Stimulated activated naive CD8-positive, alpha-beta T cell treated with anti-CD3 and anti-CD28 coated beads, Interleukin-15, Interleukin-2, amounts not matched to agents 100 ng/mL and 50 ng/mL, for 24 hours (primary cell): ENCODE data around the gene MSX2.

Source experiments
- H3K27ac Mint-ChIP-seq: one replicate; pipeline ENCODE4 v1.8.0; 2021; ENCODE audit warnings: mild to moderate bottlenecking, mixed read lengths
- H3K27me3 Mint-ChIP-seq: one replicate; pipeline ENCODE4 v1.8.0; 2021; ENCODE audit warnings: mixed read lengths
- H3K36me3 Mint-ChIP-seq: one replicate; pipeline ENCODE4 v1.8.0; 2021; ENCODE audit warnings: low read depth, mixed read lengths
- H3K4me1 Mint-ChIP-seq: one replicate; pipeline ENCODE4 v1.8.0; 2021; ENCODE audit warnings: low read depth, mixed read lengths
- H3K4me3 Mint-ChIP-seq: one replicate; pipeline ENCODE4 v1.8.0; 2021; ENCODE audit warnings: mild to moderate bottlenecking, mixed read lengths
- H3K9me3 Mint-ChIP-seq: one replicate; pipeline ENCODE4 v1.8.0; 2021; ENCODE audit warnings: mixed read lengths

MSX2 gene

DNA sequence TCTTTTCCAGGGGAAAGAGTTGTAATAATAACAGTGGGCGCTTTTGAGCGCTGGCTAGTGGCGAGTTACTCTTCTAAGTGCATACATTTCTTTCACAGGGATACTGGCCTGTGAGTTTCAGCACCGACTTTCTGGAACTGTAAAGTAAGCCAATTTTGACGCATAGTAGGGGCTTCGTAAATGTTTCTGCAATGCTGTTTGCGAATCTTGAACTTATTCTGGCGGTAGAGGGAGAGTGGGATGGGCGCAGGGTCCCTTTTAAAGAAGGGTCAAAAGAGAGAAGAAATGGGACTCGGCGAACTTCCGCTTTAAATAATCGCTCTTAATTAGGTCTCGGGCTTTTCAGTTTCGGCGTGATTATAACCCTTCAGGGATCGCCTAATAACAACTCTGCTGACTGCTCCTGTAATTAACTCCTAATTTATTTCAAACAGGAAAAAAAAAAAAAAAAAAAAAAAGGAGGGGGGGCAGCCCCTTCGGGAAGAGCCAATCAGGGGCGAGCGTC lies 351 bp upstream of the MSX2 start:
- peaks cover 4% of the 10 kb centered on the region for H3K36me3 Mint-ChIP-seq
- H3K27ac Mint-ChIP-seq, result peak overlapping the region; percentile 6
- no peaks in the 10 kb centered on the region for H3K9me3 Mint-ChIP-seq
- peak overlapping the region; percentile 62 for H3K4me3 Mint-ChIP-seq
- peaks cover 9% of the 10 kb centered on the region for H3K4me1 Mint-ChIP-seq
- peaks cover 92% of the 10 kb centered on the region for H3K27me3 Mint-ChIP-seq

DNA sequence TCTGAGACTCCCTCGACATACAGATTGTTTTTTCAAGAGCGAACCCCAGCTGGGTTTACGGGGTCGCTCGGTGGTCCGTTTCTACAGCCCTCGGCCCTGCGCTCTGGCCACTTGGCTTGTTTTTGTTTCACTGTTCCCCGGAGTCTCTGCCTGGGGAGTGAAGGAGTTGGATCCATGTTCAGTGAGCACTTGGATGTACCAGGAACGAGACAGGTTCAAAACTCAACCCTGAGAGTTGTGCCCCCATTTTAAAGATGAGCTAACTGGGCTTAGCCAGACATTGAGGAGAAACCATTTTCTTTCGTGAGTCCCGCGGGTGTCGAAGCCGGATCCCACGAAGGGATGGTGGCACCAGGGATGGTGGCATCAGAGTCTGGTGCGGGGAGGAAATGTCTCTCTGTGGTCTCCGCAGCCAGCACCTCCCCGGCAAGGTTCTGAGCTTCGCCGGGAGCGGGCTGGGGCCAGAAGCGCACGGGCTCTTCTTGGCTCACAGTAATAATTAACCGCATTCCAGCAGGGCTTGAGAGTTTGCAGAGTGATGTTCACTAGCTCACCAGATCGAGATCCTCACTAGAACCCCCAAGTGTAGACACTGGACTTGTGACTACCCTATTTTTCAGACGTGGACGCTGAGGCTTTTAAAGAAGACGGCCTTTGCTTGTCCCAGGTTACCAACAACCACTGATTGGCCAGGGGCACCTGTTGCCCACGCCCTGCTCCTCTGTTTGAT lies 1.0 kb downstream of the MSX2 start:
- Mint-ChIP-seq H3K36me3 (peaks cover 4% of the 10 kb centered on the region), H3K4me3 (no peak overlapping the region), H3K27me3 (peaks cover 91% of the 10 kb centered on the region), H3K27ac (no peak overlapping the region), H3K4me1 (peaks cover 9% of the 10 kb centered on the region), H3K9me3 (no peaks in the 10 kb centered on the region)

DNA sequence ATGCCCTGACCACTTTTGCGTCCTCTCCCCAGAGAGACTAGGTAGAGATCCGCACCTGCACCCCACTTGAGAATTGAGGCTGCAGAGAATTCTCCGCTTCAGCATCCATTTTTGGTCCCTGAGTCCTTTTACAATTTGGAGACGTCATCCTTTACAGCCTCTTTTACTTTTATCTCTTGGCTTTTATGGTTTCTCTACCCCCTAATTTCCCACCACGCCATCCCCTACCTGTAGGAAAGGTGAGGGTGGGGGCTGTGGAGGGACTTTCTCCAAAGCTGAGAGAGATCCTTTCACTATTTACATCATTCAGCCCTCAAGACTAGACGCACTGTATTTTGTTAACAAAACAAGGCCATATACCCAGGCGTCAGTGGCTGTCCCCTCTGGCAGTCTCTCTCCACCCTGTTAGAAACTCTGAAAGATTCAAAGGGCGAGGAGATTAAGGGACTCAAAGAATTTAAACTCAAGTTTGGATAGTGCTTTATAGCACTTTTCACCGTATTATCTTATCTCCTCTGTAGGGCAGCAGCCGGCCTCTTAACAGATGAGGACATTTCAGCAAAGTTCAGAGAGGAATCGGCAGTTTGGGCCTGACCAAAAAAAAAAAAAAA lies 1.7 kb downstream of the MSX2 start:
- peaks cover 4% of the 10 kb centered on the region for H3K36me3 Mint-ChIP-seq
- peaks cover 93% of the 10 kb centered on the region for H3K27me3 Mint-ChIP-seq
- no peak overlapping the region for H3K4me3 Mint-ChIP-seq
- H3K4me1 Mint-ChIP-seq, result peaks cover 9% of the 10 kb centered on the region
- H3K27ac Mint-ChIP-seq, result no peak overlapping the region
- no peaks in the 10 kb centered on the region for H3K9me3 Mint-ChIP-seq

DNA sequence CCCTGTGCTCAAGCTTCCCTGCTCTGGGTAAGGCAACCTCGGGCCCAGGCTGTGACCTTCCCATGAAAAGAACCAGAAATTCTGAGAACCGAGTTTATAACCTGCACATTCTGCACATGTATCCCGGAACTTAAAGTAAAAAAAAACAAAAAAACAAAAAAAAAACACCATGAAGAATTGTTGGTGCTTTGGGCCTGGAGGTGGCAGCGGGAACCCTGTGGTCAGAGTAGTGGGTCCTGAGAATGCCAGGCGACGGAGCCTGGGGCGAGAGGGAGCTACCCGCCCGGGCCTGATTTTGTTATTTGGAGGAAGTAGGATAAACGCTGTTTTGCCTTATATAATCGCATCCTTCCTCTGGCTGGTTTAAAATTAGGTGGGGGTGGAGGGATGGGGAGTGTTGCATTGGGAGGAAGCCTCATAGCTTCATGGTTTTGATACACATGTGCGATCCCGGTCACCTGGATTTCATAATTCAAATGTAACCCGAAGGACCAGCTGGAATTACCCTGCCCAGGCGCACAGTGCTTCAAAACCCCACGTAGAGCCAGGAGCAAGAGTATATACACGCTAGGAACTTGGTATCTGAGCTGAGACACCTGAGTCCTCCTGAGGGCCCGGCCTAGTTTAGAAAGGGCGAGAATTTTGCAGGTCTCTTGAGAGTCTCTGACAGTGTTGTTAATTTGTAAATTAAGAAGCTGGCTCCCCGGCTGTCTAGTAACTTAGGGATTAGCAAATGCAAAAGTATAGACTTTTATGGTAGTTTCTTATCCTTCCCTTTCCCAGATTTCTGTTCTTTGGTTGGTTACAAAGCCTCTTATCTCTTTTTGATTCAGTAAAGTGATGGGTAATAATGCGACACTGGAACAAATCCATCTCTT lies 2.8 kb downstream of the MSX2 start:
- no peaks in the 10 kb centered on the region for H3K9me3 Mint-ChIP-seq
- no peak overlapping the region for H3K27ac Mint-ChIP-seq
- H3K27me3 Mint-ChIP-seq, result peaks cover 90% of the 10 kb centered on the region
- H3K4me3 Mint-ChIP-seq, result no peak overlapping the region
- peaks cover 6% of the 10 kb centered on the region for H3K4me1 Mint-ChIP-seq
- H3K36me3 Mint-ChIP-seq, result peaks cover 4% of the 10 kb centered on the region

DNA sequence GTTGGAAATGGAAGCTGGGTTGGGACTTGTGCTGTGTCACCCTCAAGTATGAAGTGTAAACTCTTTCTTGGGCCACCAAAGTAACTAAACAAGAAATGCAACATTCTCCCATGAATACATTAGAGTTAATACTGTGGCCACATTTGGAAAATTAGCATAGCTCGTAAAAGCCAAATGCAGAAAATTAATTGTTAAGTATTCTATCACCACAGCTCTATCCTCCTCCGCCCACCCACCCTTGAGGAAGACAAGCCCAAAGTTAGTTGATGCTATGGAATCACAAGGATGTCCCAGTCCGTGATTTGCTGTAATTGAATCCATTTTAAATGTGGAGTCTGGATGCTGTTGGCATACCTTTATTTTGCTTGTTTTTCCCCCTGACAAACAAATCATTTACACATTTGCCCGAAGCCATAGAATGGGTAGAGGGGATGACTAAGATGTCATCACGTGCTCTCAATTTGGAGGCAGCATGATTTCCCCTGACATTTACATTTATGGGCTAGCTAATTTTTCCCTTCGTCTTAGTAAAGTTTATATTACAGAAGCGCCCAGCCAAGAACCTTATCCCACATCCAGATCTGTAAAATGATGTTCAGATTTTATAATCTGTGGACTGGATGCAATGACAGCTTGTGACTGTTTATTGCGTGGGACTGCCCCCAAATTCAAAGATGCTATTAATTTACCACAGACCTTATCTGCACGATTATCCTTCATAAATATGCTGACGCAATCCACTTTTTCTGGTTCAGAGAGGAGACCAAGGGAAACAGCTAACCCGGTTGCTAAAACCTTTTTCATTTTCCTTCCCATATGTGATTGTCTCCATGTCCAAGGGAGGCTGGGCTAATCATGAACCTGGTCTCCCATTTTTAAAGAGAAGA lies 3.7 kb downstream of the MSX2 start:
- Mint-ChIP-seq H3K4me3 (no peak overlapping the region), H3K4me1 (peaks cover 6% of the 10 kb centered on the region), H3K9me3 (no peaks in the 10 kb centered on the region), H3K27ac (no peak overlapping the region), H3K27me3 (peaks cover 89% of the 10 kb centered on the region), H3K36me3 (peaks cover 4% of the 10 kb centered on the region)

DNA sequence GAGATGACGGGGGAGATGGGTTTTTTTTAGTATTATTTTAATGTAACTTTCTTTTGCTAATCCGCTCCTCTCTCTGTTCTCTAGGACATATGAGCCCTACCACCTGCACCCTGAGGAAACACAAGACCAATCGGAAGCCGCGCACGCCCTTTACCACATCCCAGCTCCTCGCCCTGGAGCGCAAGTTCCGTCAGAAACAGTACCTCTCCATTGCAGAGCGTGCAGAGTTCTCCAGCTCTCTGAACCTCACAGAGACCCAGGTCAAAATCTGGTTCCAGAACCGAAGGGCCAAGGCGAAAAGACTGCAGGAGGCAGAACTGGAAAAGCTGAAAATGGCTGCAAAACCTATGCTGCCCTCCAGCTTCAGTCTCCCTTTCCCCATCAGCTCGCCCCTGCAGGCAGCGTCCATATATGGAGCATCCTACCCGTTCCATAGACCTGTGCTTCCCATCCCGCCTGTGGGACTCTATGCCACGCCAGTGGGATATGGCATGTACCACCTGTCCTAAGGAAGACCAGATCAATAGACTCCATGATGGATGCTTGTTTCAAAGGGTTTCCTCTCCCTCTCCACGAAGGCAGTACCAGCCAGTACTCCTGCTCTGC lies 4.8 kb downstream of the MSX2 start:
- peaks cover 4% of the 10 kb centered on the region for H3K36me3 Mint-ChIP-seq
- H3K27me3 Mint-ChIP-seq, result peaks cover 89% of the 10 kb centered on the region
- H3K27ac Mint-ChIP-seq, result no peak overlapping the region
- H3K9me3 Mint-ChIP-seq, result no peaks in the 10 kb centered on the region
- H3K4me1 Mint-ChIP-seq, result peaks cover under 1% of the 10 kb centered on the region
- no peak overlapping the region for H3K4me3 Mint-ChIP-seq

DNA sequence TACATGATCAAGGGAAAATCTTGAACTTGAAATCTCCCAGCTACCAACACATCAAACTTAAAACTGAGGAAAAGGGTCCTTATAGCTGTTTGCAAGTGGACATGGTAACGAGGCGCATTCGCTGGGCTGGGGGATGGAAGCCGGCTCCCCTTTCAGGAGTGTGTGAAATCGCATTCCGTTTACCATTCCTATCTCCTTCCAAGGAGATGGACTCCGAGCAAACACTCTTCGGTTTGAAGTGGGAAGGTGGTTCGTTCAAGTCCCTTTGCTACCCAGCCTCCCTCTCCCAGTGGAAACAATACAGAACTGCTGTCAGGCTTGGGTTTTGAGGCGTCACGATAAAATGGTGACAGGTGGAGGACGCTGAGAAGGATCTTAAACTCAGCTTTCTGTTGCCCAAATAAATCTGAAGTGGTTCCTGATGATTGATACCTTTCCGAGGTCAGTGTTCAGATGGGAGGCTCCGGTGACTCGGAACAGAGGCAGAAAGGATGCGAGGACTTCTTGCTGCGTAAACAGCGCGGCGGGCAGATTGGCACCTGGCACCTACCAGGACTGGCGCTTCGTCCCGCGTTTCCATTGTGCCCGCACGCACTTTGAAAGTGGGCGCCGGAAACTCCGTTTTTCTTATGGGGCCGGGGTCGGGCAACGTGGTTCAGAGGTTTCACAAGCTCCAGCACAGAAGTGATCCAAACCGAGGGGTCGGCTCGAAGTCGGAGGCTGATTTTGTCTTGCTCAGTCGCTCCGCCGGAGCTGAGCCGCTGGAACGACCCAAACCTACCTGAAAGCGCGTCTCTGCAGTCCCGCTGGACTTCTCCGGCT lies 7.0 kb downstream of the MSX2 start:
- Mint-ChIP-seq H3K4me3 (no peak overlapping the region), H3K27ac (no peak overlapping the region), H3K9me3 (no peaks in the 10 kb centered on the region), H3K4me1 (no peaks in the 10 kb centered on the region), H3K36me3 (no peaks in the 10 kb centered on the region), H3K27me3 (peaks cover 90% of the 10 kb centered on the region)

DNA sequence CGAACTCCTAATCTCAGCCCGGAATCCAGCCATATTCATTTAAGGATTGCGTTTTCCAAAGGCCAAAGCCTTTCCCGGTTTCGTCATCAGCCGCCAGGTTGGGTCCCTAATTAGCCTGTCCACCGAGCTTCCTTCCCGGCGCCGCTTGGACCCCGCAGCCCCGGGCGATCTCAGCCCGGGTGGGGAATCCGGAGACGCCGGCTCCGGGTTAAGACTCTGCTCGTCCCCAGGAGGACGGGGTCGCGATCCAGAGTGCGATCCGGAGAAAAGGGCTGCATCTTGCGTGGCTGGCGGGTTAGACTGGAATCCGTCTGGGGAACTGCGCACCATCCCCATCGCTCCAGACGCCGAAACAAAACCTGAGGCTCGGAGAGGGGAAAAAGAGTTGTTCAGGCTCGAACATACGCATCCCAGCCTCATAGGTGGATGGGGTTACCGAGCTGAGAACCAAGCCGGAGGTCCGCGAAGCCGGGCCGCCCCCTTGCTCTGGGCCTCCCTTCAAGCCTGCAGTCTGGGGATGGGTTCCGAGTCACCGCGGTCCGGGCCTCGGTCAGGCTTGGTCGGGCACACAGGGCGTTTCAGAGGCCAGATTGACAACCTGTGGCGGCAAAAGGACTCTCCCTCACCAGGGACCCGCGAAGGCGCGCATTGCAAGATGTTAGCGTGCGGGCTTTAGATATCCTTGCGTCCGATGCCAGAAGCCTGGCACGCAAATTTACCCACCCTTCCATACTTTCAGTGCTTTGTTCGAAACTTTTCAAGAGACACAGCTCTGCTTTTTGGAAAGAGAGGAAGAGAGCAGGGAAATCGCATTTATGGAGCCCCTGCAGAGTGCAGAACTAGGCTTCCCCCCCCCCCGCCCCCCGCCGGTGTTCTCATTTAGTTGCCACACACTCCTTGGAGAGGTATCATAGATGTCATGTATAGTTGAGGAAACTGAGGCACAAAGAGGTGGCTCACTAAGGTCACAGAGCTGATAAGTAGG lies 7.9 kb downstream of the MSX2 start:
- no peak overlapping the region for H3K27ac Mint-ChIP-seq
- no peaks in the 10 kb centered on the region for H3K36me3 Mint-ChIP-seq
- H3K4me3 Mint-ChIP-seq, result no peak overlapping the region
- H3K4me1 Mint-ChIP-seq, result no peaks in the 10 kb centered on the region
- peaks cover 90% of the 10 kb centered on the region for H3K27me3 Mint-ChIP-seq
- no peaks in the 10 kb centered on the region for H3K9me3 Mint-ChIP-seq

DNA sequence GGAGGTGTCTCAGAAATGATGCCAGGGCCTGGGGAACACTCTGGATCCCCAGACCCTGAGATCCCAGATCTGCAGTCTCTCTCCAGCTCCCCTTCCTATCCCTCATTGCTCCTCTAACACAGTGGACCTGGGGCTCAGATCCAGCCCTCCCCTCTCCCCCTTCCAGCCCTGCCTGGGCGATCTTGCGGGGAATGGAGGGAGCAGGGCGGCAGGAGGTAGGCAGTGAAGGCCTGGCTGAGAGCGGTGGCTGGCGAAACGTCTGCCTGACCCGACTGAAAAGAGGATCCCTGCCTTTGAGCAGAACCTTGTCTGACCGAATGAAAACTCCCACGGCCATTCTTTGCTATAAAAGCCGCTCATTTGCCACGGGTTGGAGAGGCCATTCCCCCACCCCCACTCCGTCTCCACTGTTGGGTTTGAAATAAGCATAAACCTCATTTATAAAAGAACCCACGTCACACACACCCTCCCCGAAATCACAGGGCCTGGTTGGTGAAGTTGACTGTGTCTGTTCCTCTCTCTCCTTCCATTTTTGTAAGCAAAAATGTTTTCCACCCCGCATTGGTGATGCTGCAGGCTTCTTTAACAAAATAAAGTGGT lies 8.8 kb downstream of the MSX2 start:
- no peaks in the 10 kb centered on the region for H3K4me1 Mint-ChIP-seq
- no peak overlapping the region for H3K4me3 Mint-ChIP-seq
- H3K9me3 Mint-ChIP-seq, result no peaks in the 10 kb centered on the region
- peaks cover 85% of the 10 kb centered on the region for H3K27me3 Mint-ChIP-seq
- no peak overlapping the region for H3K27ac Mint-ChIP-seq
- H3K36me3 Mint-ChIP-seq, result no peaks in the 10 kb centered on the region

DNA sequence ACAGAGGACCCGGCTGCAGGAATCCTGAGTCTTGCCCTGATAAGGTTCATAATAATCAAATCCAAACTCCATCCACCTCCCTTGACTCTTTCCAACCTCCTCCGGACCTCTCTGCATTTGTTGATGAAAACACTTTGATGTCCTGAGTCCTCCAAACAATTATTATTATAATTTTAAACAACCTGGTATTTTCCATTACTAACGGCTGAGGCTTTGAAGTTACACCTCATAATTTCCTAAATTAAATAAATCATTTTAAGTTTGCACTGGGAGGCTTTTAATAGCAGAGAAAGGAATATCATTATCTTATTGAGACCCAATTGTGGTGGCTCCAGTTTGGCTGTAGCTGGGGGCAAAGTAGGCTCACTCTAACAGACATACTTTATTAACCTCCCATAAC lies 9.5 kb downstream of the MSX2 start:
- no peaks in the 10 kb centered on the region for H3K4me1 Mint-ChIP-seq

DNA sequence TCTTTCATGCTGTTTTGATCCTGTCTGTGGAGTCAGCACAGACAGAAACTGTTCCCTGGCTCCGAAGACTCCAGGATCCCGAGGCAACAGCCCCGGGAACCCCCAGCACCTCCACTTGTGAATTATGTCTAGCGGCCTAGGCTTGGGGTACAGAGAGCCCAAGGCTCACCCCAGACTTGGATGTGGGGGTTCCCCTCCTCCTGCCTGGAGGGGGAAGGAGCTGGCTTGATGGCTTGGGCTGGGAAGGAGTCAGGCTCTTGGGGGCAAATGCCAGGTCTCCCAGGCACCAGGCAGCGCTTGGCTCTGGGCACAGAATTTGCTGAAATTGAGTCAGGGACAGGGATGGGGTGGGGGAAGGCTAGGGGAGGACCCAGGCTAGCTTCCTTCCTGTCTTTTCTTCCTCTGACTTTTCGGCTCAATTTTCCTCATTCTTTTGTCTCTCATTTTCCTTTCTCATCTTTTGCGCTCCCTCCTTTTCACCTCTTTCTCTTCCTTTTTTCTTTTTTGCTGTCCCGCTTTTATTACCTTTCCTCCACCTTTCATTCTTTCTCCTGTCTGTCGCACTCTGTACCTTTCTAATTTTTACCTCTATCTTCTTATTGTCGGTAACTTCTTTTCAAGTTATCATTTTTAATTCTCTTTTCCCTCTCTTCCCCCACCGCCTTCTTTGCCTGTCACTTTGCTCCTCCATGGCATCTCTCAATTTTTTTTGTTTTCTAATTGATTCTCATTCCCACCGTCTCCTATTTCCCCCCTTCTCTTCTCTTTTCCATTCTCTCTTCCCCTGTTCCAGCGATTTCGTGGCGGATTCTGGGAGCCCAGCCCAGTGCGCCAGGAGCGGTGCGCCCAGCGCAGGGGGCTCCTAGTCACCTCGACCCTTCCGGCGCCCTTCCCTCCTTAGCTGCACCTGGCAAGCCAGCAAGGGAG lies 10.5 kb downstream of the MSX2 start:
- Mint-ChIP-seq H3K27ac (no peak overlapping the region), H3K4me1 (no peaks in the 10 kb centered on the region), H3K4me3 (no peak overlapping the region), H3K9me3 (no peaks in the 10 kb centered on the region), H3K36me3 (no peaks in the 10 kb centered on the region), H3K27me3 (peaks cover 77% of the 10 kb centered on the region)

More for the DNA sequence above, 9.5 kb downstream of the MSX2 start:
- Mint-ChIP-seq H3K4me3 (no peak overlapping the region), H3K27ac (no peak overlapping the region), H3K27me3 (peaks cover 80% of the 10 kb centered on the region), H3K36me3 (no peaks in the 10 kb centered on the region), H3K9me3 (no peaks in the 10 kb centered on the region)
